Astrocyte (in vitro differentiated cells and primary cell): ENCODE results near the gene SLC9A5. TPM values are rescaled to one million over a fixed set of nuclear protein-coding genes. Genes with fewer than 3 reads are reported as not detected.

Experiments
- DNase-seq: peaks from one replicate; pipeline ENCODE4 v3.0.0-alpha.2; 2010; ENCODE audit warnings: low read depth
- FAIRE-seq: peaks from 2 replicates; lab custom pipeline; 2011; peaks lifted over from hg19 to GRCh38; lab: Jason Lieb, UNC
- H2AFZ ChIP-seq: 2 replicates; pipeline ENCODE4 v1.6.0; 2012; ENCODE audit warnings: low read depth, low read length, inconsistent platforms
- H3K27ac ChIP-seq: 2 replicates; pipeline ENCODE4 v1.5.1; 2011; ENCODE audit warnings: low read depth, low read length, inconsistent platforms
- H3K27me3 ChIP-seq: 2 replicates; pipeline ENCODE4 v1.6.0; 2011; ENCODE audit warnings: low read length, inconsistent platforms; ENCODE audit not compliant: insufficient read depth
- H3K36me3 ChIP-seq: 2 replicates; pipeline ENCODE4 v1.5.1; 2011; ENCODE audit warnings: low read length, inconsistent platforms; ENCODE audit not compliant: insufficient read depth
- H3K4me1 ChIP-seq: 2 replicates; pipeline ENCODE4 v1.5.1; 2011; ENCODE audit warnings: low read length, inconsistent platforms; ENCODE audit not compliant: insufficient read depth
- H3K4me2 ChIP-seq: 2 replicates; pipeline ENCODE4 v1.6.0; 2012; ENCODE audit warnings: low read length, inconsistent platforms
- H3K4me3 ChIP-seq: 2 replicates; pipeline ENCODE4 v1.5.1; 2011; ENCODE audit warnings: low read depth, mild to moderate bottlenecking, low read length, inconsistent platforms; ENCODE audit not compliant: insufficient read depth
- H3K79me2 ChIP-seq: 2 replicates; pipeline ENCODE4 v1.6.0; 2012; ENCODE audit warnings: mild to moderate bottlenecking, low read length, inconsistent platforms; ENCODE audit not compliant: insufficient read depth
- H3K9ac ChIP-seq: 2 replicates; pipeline ENCODE4 v1.6.0; 2012; ENCODE audit warnings: mild to moderate bottlenecking, low read length, inconsistent platforms
- H3K9me3 ChIP-seq: 2 replicates; pipeline ENCODE4 v1.5.1; 2012; ENCODE audit warnings: low read depth, mild to moderate bottlenecking, low read length, inconsistent platforms; ENCODE audit not compliant: insufficient read depth
- H4K20me1 ChIP-seq: 2 replicates; pipeline ENCODE4 v1.6.0; 2012; ENCODE audit warnings: low read length, inconsistent platforms; ENCODE audit not compliant: insufficient read depth
- H3K27ac Mint-ChIP-seq: one replicate; pipeline ENCODE4 v1.8.0; 2021; ENCODE audit warnings: mild to moderate bottlenecking, mixed read lengths; ENCODE audit not compliant: unreplicated experiment
- H3K27me3 Mint-ChIP-seq: one replicate; pipeline ENCODE4 v1.8.0; 2021; ENCODE audit warnings: low read depth, mixed read lengths; ENCODE audit not compliant: unreplicated experiment
- H3K36me3 Mint-ChIP-seq: one replicate; pipeline ENCODE4 v1.8.0; 2021; ENCODE audit warnings: low read depth, mixed read lengths; ENCODE audit not compliant: unreplicated experiment
- H3K4me1 Mint-ChIP-seq: one replicate; pipeline ENCODE4 v1.8.0; 2021; ENCODE audit warnings: low read depth, mixed read lengths; ENCODE audit not compliant: unreplicated experiment
- H3K4me3 Mint-ChIP-seq: one replicate; pipeline ENCODE4 v1.8.0; 2021; ENCODE audit warnings: mild to moderate bottlenecking, moderate library complexity, mixed read lengths; ENCODE audit not compliant: unreplicated experiment
- H3K9me3 Mint-ChIP-seq: one replicate; pipeline ENCODE4 v1.8.0; 2021; ENCODE audit warnings: mild to moderate bottlenecking, mixed read lengths; ENCODE audit not compliant: unreplicated experiment
- CTCF ChIP-seq: IDR thresholded peaks from 2 replicates; pipeline ENCODE4 v1.5.1; 2011; ENCODE audit warnings: low read depth, mild to moderate bottlenecking, inconsistent platforms, low read length, moderate library complexity; ENCODE audit not compliant: insufficient read depth
- EZH2 ChIP-seq: IDR thresholded peaks from 2 replicates; pipeline ENCODE4 v1.6.1; 2012; ENCODE audit warnings: mild to moderate bottlenecking, low read length, inconsistent platforms; ENCODE audit not compliant: insufficient read depth
- total RNA-seq: library from RNA; stranded (reverse); gene quantifications from 2 replicates; pipeline ENCODE4 v1.2.1, GENCODE V29; 2021

Gene SLC9A5
- total RNA-seq, 1 donor from 2014 or later, result 2.5 TPM

- no peak overlapping the region for H2AFZ ChIP-seq
- FAIRE-seq (no peak), DNase-seq (no peak)
- TF ChIP-seq EZH2 (no peak), CTCF (no peak)
- H3K4me1 ChIP-seq, result peaks cover 4% of the 10 kb centered on the region
- no peaks in the 10 kb centered on the region for H3K79me2 ChIP-seq
- H3K4me3 ChIP-seq, result no peak overlapping the region
- H3K9me3 ChIP-seq, result no peaks in the 10 kb centered on the region
- no peak overlapping the region for H3K4me2 ChIP-seq
- no peak overlapping the region for H3K27ac ChIP-seq
- no peak overlapping the region for H3K4me3 Mint-ChIP-seq
- peaks cover 30% of the 10 kb centered on the region for H3K36me3 Mint-ChIP-seq
- H3K27ac Mint-ChIP-seq, result no peak overlapping the region
- peaks cover 2% of the 10 kb centered on the region for H3K4me1 Mint-ChIP-seq
- no peaks in the 10 kb centered on the region for H4K20me1 ChIP-seq
- H3K9ac ChIP-seq, result no peak overlapping the region
- H3K27me3 ChIP-seq, result no peaks in the 10 kb centered on the region
- no peaks in the 10 kb centered on the region for H3K36me3 ChIP-seq
- no peaks in the 10 kb centered on the region for H3K9me3 Mint-ChIP-seq
- peaks cover 21% of the 10 kb centered on the region for H3K27me3 Mint-ChIP-seq
These were observed 36.0 kb upstream of the SLC9A5 start for GRCh38 chr16:67212766-67213165.

GRCh38 chr16:67213197-67214019, 35.4 kb upstream of the SLC9A5 start:
- no peak for TF ChIP-seq CTCF
- TF ChIP-seq EZH2, result no peak
- Mint-ChIP-seq H3K36me3 (peaks cover 32% of the 10 kb centered on the region), H3K4me3 (no peak overlapping the region), H3K27ac (no peak overlapping the region), H3K9me3 (no peaks in the 10 kb centered on the region), H3K27me3 (peaks cover 21% of the 10 kb centered on the region), H3K4me1 (peaks cover 2% of the 10 kb centered on the region)
- Histone ChIP-seq H3K9ac (no peak overlapping the region), H3K4me2 (no peak overlapping the region), H3K9me3 (no peaks in the 10 kb centered on the region), H3K4me3 (no peak overlapping the region), H3K4me1 (no peaks in the 10 kb centered on the region), H4K20me1 (no peaks in the 10 kb centered on the region), H3K79me2 (no peaks in the 10 kb centered on the region), H3K27ac (no peak overlapping the region), H3K27me3 (no peaks in the 10 kb centered on the region), H2AFZ (no peak overlapping the region), H3K36me3 (no peaks in the 10 kb centered on the region)
- FAIRE-seq (no peak), DNase-seq (no peak)

- FAIRE-seq (no peak), DNase-seq (no peak)
- Histone ChIP-seq H3K36me3 (no peaks in the 10 kb centered on the region), H2AFZ (no peak overlapping the region), H3K9me3 (no peaks in the 10 kb centered on the region), H3K4me1 (no peaks in the 10 kb centered on the region), H3K79me2 (no peaks in the 10 kb centered on the region), H3K4me2 (no peak overlapping the region), H3K9ac (no peak overlapping the region), H4K20me1 (no peaks in the 10 kb centered on the region), H3K27ac (no peak overlapping the region), H3K4me3 (no peak overlapping the region), H3K27me3 (no peaks in the 10 kb centered on the region)
- peaks cover 32% of the 10 kb centered on the region for H3K36me3 Mint-ChIP-seq
- TF ChIP-seq EZH2, result no peak
- no peak for TF ChIP-seq CTCF
- H3K9me3 Mint-ChIP-seq, result no peaks in the 10 kb centered on the region
- no peak overlapping the region for H3K27ac Mint-ChIP-seq
- H3K27me3 Mint-ChIP-seq, result peaks cover 21% of the 10 kb centered on the region
- peaks cover 2% of the 10 kb centered on the region for H3K4me1 Mint-ChIP-seq
- no peak overlapping the region for H3K4me3 Mint-ChIP-seq
These were observed 33.1 kb upstream of the SLC9A5 start for GRCh38 chr16:67215706-67216105.
